Measurements from ENCODE around the gene RAP1GAP2. TPM values are rescaled to one million over a fixed set of nuclear protein-coding genes. Genes with fewer than 3 reads are reported as not detected.

The RAP1GAP2 gene
- total RNA-seq, 2 donors from 2014 or later = 28.9 to 48.3 TPM

GRCh38 chr17:3038941-3039340 lies 242.7 kb downstream of the RAP1GAP2 start:
- Histone ChIP-seq H3K4me1 (replicated peaks) (no peaks in the 10 kb centered on the region), H3K36me3 (no peaks in the 10 kb centered on the region), H3K27me3 (replicated peaks; ENCODE audit: insufficient read depth) (no peaks in the 10 kb centered on the region), H3K4me3 (no peak overlapping the region), H3K27ac (no peak overlapping the region), H3K9me3 (no peaks in the 10 kb centered on the region)
- no peak for DNase-seq (ENCODE audit: low spot score)
- TF ChIP-seq POLR2A (IDR thresholded peaks at IDR 0.05) = no peak
- TF ChIP-seq POLR2AphosphoS5 (IDR thresholded peaks at IDR 0.05) = no peak
- no peak for TF ChIP-seq CTCF (IDR thresholded peaks at IDR 0.05)
- intact Hi-C loops (cut with DNase I) = no loop called here
- WGBS = 33% methylated on average over 5 of the region's 5 CpGs

- TF ChIP-seq POLR2AphosphoS5 (IDR thresholded peaks at IDR 0.05) = no peak
- TF ChIP-seq POLR2A (IDR thresholded peaks at IDR 0.05) = no peak
- TF ChIP-seq CTCF (IDR thresholded peaks at IDR 0.05) = no peak
- intact Hi-C loops (cut with DNase I) = loop anchor here (10.0 kb wide), 1 partner anchor 605 kb away; no protein-coding TSS in a partner anchor
- WGBS = 49% methylated on average over 6 of the region's 6 CpGs
These were observed 243.5 kb downstream of the RAP1GAP2 start for GRCh38 chr17:3039736-3040135.

GRCh38 chr17:3040882-3041281 lies 244.6 kb downstream of the RAP1GAP2 start:
- H3K4me1 ChIP-seq (replicated peaks) = no peaks in the 10 kb centered on the region
- H3K4me3 ChIP-seq = no peak overlapping the region
- 53% methylated on average over 5 of the region's 5 CpGs for WGBS
- TF ChIP-seq CTCF (IDR thresholded peaks at IDR 0.05) (no peak), POLR2AphosphoS5 (IDR thresholded peaks at IDR 0.05) (no peak), POLR2A (IDR thresholded peaks at IDR 0.05) (no peak)
- no peaks in the 10 kb centered on the region for H3K36me3 ChIP-seq
- no peak overlapping the region for H3K27ac ChIP-seq
- intact Hi-C loops (cut with DNase I) = loop anchor here (10.0 kb wide), 1 partner anchor 604 kb away; no protein-coding TSS in a partner anchor
- no peaks in the 10 kb centered on the region for H3K27me3 ChIP-seq (replicated peaks; ENCODE audit: insufficient read depth)
- no peak for DNase-seq (ENCODE audit: low spot score)
- no peaks in the 10 kb centered on the region for H3K9me3 ChIP-seq

More at GRCh38 chr17:3039736-3040135, 243.5 kb downstream of the RAP1GAP2 start:
- Histone ChIP-seq H3K9me3 (no peaks in the 10 kb centered on the region), H3K27me3 (replicated peaks; ENCODE audit: insufficient read depth) (no peaks in the 10 kb centered on the region), H3K36me3 (no peaks in the 10 kb centered on the region), H3K4me1 (replicated peaks) (no peaks in the 10 kb centered on the region), H3K4me3 (no peak overlapping the region), H3K27ac (no peak overlapping the region)
- no peak for DNase-seq (ENCODE audit: low spot score)

GRCh38 chr17:3043737-3044365 lies 247.6 kb downstream of the RAP1GAP2 start:
- H3K4me1 ChIP-seq (replicated peaks) = no peaks in the 10 kb centered on the region
- H3K36me3 ChIP-seq = no peaks in the 10 kb centered on the region
- intact Hi-C loops (cut with DNase I) = loop anchor here (10.0 kb wide), 1 partner anchor 601 kb away; no protein-coding TSS in a partner anchor
- 64% methylated on average over 11 of the region's 11 CpGs for WGBS
- H3K9me3 ChIP-seq = no peaks in the 10 kb centered on the region
- H3K27me3 ChIP-seq (replicated peaks; ENCODE audit: insufficient read depth) = no peaks in the 10 kb centered on the region
- DNase-seq (ENCODE audit: low spot score) = no peak
- H3K27ac ChIP-seq = no peak overlapping the region
- TF ChIP-seq POLR2A (IDR thresholded peaks at IDR 0.05) (no peak), CTCF (IDR thresholded peaks at IDR 0.05) (no peak), POLR2AphosphoS5 (IDR thresholded peaks at IDR 0.05) (no peak)
- no peak overlapping the region for H3K4me3 ChIP-seq

GRCh38 chr17:3046753-3047152 lies 250.5 kb downstream of the RAP1GAP2 start:
- no peaks in the 10 kb centered on the region for H3K9me3 ChIP-seq
- H3K4me1 ChIP-seq (replicated peaks) = no peaks in the 10 kb centered on the region
- WGBS = 79% methylated on average over 3 of the region's 3 CpGs
- H3K27ac ChIP-seq = no peak overlapping the region
- DNase-seq (ENCODE audit: low spot score) = no peak
- no peaks in the 10 kb centered on the region for H3K27me3 ChIP-seq (replicated peaks; ENCODE audit: insufficient read depth)
- H3K4me3 ChIP-seq = no peak overlapping the region
- intact Hi-C loops (cut with DNase I) = loop anchor here (10.0 kb wide), 1 partner anchor 598 kb away; no protein-coding TSS in a partner anchor
- no peaks in the 10 kb centered on the region for H3K36me3 ChIP-seq
- no peak for TF ChIP-seq CTCF (IDR thresholded peaks at IDR 0.05)
- TF ChIP-seq POLR2AphosphoS5 (IDR thresholded peaks at IDR 0.05) = no peak
- TF ChIP-seq POLR2A (IDR thresholded peaks at IDR 0.05) = no peak
